Type B pancreatic cell (in vitro differentiated cells): ENCODE data around the gene FKRP. TPM values are rescaled to one million over a fixed set of nuclear protein-coding genes. Genes with fewer than 3 reads are reported as not detected.

Experiments used
- DNase-seq: peaks from one replicate; pipeline ENCODE4 v3.0.0; 2021; ENCODE audit warnings: mixed read lengths; ENCODE audit not compliant: unreplicated experiment; ENCODE audit errors: extremely low spot score
- H3K27ac Mint-ChIP-seq: 2 replicates; pipeline ENCODE4 v1.8.0; 2021; ENCODE audit warnings: mild to moderate bottlenecking, mixed read lengths
- H3K27me3 Mint-ChIP-seq: 2 replicates; pipeline ENCODE4 v1.8.0; 2021; ENCODE audit warnings: mixed read lengths
- H3K36me3 Mint-ChIP-seq: 2 replicates; pipeline ENCODE4 v1.8.0; 2021; ENCODE audit warnings: mixed read lengths
- H3K4me1 Mint-ChIP-seq: one replicate; pipeline ENCODE4 v1.8.0; 2021; ENCODE audit warnings: mixed read lengths; ENCODE audit not compliant: unreplicated experiment
- H3K4me3 Mint-ChIP-seq: 2 replicates; pipeline ENCODE4 v1.8.0; 2021; ENCODE audit warnings: mild to moderate bottlenecking, mixed read lengths
- H3K9me3 Mint-ChIP-seq: 2 replicates; pipeline ENCODE4 v1.8.0; 2021; ENCODE audit warnings: mixed read lengths
- CTCF ChIP-seq: fragments of 200-600 bp; sonication (generic); conservative IDR thresholded peaks from 2 replicates; pipeline ENCODE4 v1.5.0; 2021; ENCODE audit warnings: antibody characterized with exemption, mild to moderate bottlenecking
- total RNA-seq: library from RNA; stranded (reverse); gene quantifications from 2 replicates; pipeline ENCODE4 v1.2.1, GENCODE V29; 2021; ENCODE audit warnings: low replicate concordance

Gene FKRP
- total RNA-seq, 1 donor from 2014 or later = 38.4 TPM

GRCh38 chr19:46748325-46749109 lies 2.7 kb downstream of the FKRP start:
- peak; percentile 83 for TF ChIP-seq CTCF
- no peak for DNase-seq
- peaks cover 19% of the 10 kb centered on the region for H3K36me3 Mint-ChIP-seq
- no peaks in the 10 kb centered on the region for H3K9me3 Mint-ChIP-seq
- peaks cover 12% of the 10 kb centered on the region for H3K4me1 Mint-ChIP-seq
- H3K4me3 Mint-ChIP-seq = peak overlapping the region; percentile 74
- peak overlapping the region; percentile 73 for H3K27ac Mint-ChIP-seq
- H3K27me3 Mint-ChIP-seq = no peaks in the 10 kb centered on the region

GRCh38 chr19:46753420-46754155 lies 7.7 kb downstream of the FKRP start:
- peak; percentile 53 for TF ChIP-seq CTCF
- no peak overlapping the region for H3K4me3 Mint-ChIP-seq
- H3K9me3 Mint-ChIP-seq = no peaks in the 10 kb centered on the region
- peaks cover 17% of the 10 kb centered on the region for H3K36me3 Mint-ChIP-seq
- no peak overlapping the region for H3K27ac Mint-ChIP-seq
- no peak for DNase-seq
- H3K27me3 Mint-ChIP-seq = no peaks in the 10 kb centered on the region
- H3K4me1 Mint-ChIP-seq = no peaks in the 10 kb centered on the region

- Mint-ChIP-seq H3K27me3 (no peaks in the 10 kb centered on the region), H3K4me1 (peaks cover 7% of the 10 kb centered on the region), H3K9me3 (no peaks in the 10 kb centered on the region), H3K4me3 (no peak overlapping the region), H3K27ac (no peak overlapping the region), H3K36me3 (peaks cover 11% of the 10 kb centered on the region)
- no peak for DNase-seq
- TF ChIP-seq CTCF = no peak
Measured at GRCh38 chr19:46755077-46755852, 9.4 kb downstream of the FKRP start.

GRCh38 chr19:46755853-46756543 lies 10.1 kb downstream of the FKRP start:
- Mint-ChIP-seq H3K27me3 (no peaks in the 10 kb centered on the region), H3K36me3 (peaks cover 7% of the 10 kb centered on the region), H3K27ac (no peak overlapping the region), H3K4me3 (no peak overlapping the region), H3K9me3 (no peaks in the 10 kb centered on the region), H3K4me1 (peaks cover 7% of the 10 kb centered on the region)
- TF ChIP-seq CTCF = no peak
- DNase-seq = no peak

GRCh38 chr19:46756544-46756888 lies 10.7 kb downstream of the FKRP start:
- Mint-ChIP-seq H3K9me3 (no peaks in the 10 kb centered on the region), H3K4me1 (peaks cover 7% of the 10 kb centered on the region), H3K27me3 (no peaks in the 10 kb centered on the region), H3K36me3 (peaks cover 7% of the 10 kb centered on the region), H3K4me3 (no peak overlapping the region), H3K27ac (no peak overlapping the region)
- no peak for TF ChIP-seq CTCF
- no peak for DNase-seq
